GM21576 (cell line): ENCODE results near the gene HAX1.
"Not testable (repeated sequence)": the region's sequence is repeated elsewhere in the genome, so short reads cannot be mapped to it uniquely, and the experiment has no call there.

ENCODE experiments used
- ATAC-seq: cut with Tn5 transposase; IDR thresholded peaks from one replicate; pipeline ENCODE4 v1.9.1; 2021; ENCODE audit warnings: mild to moderate bottlenecking, moderate library complexity; ENCODE audit not compliant: unreplicated experiment

The HAX1 gene

DNA sequence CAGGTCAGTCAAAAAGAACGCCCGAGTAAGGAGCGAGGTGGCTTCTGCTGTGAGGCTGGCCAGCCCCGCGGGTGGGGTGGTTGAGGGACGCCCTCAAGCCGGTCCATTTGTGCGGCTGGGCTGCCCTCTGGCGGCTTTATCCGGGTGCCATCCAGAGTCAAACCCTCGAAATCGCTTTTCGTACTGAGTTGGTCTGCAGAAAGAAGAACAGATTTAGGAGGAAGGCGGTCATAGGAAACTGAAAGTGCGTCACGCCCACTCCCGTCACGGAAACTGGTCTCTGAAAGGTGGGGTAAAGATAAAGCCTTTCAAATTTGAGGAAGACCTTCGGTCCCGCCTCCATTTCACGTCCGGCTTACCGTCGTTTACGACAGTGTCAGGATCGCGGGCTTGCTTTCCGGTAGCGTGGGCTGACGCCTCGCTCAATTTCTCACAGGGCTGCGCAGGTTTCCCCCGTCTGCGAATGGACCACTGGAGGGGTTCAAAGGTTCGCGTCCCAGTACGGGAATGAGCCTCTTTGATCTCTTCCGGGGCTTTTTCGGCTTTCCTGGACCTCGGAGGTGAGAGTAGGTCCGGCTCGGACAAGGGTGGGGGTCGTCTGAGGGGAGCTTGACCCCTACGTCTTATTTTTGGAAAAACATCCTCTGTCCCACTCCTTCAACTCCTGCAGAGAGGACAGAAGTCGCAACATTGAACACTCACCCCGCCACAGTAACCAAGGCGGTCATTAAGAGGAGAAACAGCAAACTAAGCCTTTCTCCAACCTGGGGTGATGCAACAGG, at the start of gene HAX1:
Gene HAX1, plus strand, starts transcription at position 413 of the 782 bp plus-strand sequence. Its CDS starts 95 bp downstream, at position 508.
- peak; percentile 73 for ATAC-seq

DNA sequence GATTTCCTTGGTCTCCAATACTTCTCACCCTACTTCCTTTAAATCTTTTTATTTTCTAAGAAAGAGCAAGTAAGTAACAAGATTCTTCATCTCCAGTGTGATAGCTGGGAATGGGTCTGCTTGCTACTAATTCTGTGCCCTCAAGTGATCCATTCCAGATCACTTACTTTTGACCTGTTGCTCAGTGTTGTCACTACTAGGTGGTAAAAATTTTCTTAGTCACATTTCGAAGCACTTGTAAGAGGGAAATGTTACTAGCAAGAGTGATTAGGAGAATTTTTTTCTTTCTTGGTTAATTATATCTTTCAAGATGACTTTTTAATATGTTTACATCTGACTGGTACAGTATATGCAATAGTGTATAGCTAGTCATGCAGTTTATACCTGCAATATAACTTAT, 49.5 kb upstream of the HAX1 start:
- ATAC-seq, result no peak

- ATAC-seq, result no peak
These were observed 48.8 kb upstream of the HAX1 start for GRCh38 chr1:154223621-154224020.

- ATAC-seq, result no peak
These were observed 47.1 kb upstream of the HAX1 start for GRCh38 chr1:154225370-154225769.

DNA sequence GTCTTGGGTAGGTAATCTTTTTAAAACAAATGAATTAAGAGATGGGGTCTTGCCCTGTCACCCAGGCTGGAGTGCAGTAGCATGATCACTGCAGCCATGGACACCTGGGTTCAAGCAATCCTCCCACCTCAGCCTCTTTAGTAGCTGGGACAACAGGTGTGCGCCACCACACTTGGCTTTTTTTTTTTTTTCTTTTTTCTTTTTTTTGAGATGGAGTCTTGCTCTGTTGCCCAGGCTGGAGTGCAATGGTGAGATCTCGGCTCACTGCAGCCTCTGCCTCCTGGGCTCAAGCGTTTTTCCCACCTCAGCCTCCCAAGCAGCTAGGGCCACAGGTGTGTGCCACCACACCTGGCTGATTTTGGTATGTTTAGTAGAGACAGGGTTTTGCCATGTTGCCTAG, 41.3 kb upstream of the HAX1 start:
- ATAC-seq, result not testable (repeated sequence)

- not testable (repeated sequence) for ATAC-seq
These were observed 39.3 kb upstream of the HAX1 start for GRCh38 chr1:154233127-154233526.

DNA sequence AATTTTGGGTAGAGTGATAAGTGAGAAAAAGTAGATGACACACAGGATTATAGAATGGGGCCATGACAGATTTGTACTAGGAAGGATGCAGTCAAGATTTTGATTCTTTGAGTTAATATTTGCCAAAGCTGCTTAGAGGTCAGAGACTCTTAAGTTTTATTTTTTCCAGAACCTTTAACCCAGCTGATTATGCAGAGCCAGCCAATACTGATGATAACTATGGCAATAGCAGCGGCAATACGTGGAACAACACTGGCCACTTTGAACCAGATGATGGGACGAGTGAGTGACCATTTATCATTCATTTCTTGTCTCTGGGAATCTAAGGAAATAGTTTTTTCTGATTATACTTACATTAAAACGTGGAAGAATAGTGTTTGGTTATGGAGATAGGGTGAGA, 35.6 kb upstream of the HAX1 start:
- ATAC-seq, result no peak

DNA sequence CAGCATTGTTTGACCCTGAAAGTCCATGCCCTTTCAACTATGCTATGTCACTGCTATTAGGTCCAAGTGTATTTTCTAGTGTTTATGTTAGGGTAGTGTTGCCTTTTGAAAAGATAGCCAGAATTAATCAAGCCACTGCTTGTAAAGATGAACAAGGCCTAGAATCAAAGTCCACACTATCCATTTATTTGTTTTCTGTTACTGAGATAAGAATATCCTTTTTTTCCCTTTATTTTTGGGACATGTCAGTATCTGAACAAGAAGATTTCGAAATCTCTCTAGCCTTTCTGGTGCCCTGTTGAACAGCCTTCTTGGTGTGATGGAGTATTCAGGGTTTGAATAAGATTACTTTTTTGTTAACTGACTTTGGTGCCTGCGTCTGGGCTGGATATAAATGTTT, 35.0 kb upstream of the HAX1 start:
- no peak for ATAC-seq

GRCh38 chr1:154237880-154238506, 34.4 kb upstream of the HAX1 start:
- ATAC-seq, result no peak

DNA sequence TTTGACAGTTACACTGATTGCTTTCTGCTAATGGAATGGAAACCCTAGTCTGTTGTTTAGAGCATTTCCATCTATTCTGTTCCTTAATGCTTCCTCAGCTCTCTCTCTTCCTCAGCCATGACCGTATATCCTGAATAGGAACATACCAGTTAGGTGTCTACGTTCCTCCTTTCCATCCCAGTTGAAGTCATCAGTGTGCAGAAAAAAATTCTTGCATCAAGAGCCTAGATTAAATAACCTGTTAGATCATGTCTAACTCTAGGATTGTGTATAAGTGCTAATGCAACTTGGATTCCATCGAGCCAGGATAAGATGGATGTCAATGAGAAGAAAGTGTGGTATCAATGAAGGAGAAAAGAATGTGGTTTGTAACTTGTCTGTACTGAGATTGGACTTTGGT, 32.9 kb upstream of the HAX1 start:
- no peak for ATAC-seq

GRCh38 chr1:154240294-154240833, 32.1 kb upstream of the HAX1 start:
- ATAC-seq, result no peak

DNA sequence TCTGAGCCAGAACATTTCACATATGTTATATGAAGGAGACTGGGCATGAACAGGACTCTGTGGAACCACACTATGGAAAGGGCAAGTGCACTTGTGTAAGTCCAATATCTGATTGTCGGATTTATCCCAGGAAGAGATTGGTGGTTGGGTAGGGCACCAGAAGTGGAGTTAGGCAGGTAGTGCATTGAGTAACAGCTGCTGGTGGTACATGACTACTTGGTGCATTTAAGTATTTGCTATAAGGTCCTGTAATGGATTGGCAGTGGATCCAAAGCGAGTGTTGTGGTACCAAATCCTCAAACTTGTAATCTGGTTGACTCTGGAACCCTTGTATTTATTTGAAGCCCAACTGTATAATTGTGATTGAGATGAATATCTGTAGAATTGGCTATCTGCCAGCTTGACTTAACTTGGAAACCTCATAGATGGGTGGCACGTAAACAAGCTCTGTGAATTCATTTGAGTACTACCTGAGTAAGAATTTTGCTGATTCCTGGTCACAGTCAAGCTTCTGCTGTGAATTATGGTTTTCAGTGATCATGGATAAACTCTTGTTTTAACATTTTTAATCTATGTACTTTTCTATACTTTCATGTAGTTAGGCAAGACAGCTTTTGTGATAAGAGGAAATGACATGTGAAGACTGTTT, 30.6 kb upstream of the HAX1 start:
- no peak for ATAC-seq

DNA sequence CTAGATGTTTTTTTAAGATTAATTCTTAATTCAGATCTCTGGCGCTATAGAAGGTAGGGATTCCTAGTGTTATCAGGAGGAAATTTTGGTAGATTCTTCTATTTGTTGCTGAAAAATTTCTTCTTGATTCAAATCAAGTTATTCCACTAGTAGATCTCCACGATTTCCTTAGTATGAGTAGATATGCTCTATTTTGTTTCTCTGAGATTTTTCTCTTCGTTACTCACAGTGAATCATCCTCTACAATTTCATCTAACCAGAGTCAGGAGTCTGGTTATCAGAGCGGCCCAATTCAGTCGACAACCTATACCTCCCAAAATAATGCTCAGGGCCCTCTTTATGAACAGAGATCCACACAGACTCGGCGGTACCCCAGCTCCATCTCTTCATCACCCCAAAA, 18.8 kb upstream of the HAX1 start:
- ATAC-seq, result no peak

DNA sequence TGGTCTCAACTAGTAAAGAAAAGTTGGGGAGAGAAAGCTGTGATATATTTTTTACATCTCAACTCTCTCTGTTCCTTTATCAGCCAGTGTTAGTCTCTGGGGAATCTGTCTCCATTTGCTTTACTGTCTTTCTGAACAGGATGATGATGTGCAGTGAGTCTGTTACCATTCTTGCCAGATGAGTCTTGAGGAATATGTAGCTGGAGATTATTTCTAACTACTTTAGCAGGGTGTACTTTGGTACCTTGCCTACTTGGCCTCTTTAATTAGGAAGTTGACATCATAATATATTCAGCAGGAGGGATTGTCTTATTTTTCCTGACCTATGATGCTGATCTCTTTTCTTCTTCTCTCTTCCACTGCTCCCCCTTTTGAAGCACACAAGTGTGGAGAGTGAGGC, 15.7 kb upstream of the HAX1 start:
- no peak for ATAC-seq

DNA sequence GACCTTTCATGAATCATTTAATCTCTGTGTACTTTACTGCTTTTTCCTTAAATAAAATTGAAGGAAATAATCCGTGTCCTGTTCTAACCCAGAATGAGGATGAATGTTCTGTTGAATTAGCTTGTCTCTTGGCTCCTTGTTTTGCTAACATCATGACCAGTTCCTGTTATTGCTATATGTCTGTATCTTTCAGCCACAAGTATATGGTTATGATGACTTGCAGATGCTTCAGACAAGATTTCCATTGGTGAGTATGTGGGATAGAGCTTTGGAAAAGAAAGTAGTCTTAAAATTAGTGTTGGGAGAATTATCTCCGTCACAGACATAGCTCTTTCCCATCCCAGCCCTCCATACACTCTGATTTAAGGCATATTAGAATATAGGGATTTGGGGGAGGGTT, 13.6 kb upstream of the HAX1 start:
- ATAC-seq, result no peak

GRCh38 chr1:154260127-154260526, 12.3 kb upstream of the HAX1 start:
- no peak for ATAC-seq

DNA sequence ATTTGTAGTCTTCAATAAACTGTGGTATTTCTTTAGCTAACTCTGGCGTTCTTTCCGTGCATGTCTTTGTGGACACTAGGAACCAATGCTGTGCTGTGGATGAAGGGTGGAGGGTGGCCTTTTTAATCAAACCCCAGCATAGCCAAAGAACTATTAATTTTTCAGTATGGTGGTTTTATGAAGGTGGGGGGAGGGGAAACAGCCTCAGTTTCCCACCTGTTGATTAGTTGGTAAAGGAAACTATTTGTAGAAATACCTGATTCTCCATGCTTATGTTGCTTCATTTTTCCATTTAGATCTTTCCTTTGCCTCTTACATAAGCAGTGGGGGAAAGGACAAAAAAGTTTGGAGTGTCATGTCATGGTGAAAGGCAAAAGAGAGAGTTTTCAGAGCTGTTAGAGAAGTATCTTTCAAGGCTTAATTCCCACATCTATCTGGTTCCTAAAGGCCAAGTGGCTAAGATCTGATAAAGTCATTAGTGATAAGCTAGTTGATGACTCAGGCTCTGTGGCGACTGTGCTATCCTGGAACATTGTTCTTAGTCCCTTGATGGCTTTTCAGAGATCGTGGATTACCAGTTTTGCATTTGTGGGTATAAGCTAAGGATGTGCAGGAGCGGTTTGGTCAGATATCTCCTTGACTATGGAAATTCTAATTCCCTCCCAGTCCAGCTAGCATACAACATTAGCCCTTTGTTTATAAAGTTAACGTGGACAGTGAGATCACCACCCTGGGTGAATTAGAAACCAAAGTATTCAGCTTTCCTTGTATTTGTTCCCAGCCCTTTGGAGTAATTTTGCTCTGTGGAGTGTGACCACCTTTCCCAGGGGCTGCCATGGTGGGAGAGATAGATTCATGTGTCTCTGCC, 8.7 kb upstream of the HAX1 start:
- ATAC-seq, result no peak

DNA sequence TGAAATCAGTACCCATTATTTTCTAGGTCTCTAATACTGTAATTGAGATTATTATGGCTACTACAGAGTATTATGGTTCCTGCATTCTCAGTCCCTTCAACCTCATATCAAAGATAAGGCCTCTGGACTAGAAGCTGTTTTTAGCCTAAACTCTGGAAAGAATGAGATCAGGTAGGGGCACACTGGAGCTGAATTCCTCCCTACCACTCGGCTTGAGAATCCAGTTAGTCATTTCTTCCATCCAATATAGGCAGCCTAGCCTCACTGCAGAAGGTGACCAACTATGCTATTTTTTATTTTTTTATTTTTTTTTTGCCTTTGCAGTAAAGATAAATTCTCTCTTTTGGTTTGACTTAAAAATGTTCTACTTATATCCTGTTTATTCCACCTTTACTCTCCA, 8.0 kb upstream of the HAX1 start:
- ATAC-seq, result no peak

DNA sequence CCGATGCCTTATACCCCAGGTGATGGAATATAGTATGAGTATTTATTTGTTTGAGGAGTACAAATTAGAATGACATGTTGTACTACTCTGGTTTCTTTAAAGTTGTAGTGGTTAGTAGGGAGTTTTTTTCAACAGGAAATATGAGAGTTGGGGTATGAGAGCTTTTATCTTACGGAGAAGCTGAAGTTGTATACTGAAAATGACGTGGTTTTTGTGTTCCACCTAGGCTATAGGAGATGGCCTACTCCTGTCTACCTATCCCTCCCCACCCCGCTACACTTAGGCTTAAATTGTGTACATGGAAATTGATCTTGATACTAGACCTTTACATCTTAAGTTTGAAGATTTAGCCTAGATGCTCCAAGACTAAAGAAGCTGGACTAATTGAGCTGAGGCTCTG, 6.8 kb upstream of the HAX1 start:
- ATAC-seq, result no peak

DNA sequence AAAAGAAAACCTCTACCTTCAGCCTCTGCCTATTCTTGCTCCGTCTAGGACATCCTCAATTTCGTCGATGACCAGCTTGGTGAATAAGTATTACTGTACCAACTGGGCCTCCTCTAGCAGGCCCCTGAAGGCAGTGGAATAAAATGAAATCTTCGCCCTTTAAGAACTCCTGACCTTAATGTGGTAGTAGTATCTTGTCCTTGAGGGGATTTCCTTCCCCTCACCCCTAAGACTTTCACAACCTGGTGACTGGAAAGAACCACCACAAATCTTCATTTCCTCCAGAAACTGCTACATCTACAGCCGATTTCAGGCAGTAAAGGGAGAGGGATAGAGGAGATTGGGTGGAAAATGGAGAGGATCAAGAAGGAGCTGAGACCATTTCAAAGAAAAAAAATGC, 1.6 kb upstream of the HAX1 start:
- no peak for ATAC-seq

DNA sequence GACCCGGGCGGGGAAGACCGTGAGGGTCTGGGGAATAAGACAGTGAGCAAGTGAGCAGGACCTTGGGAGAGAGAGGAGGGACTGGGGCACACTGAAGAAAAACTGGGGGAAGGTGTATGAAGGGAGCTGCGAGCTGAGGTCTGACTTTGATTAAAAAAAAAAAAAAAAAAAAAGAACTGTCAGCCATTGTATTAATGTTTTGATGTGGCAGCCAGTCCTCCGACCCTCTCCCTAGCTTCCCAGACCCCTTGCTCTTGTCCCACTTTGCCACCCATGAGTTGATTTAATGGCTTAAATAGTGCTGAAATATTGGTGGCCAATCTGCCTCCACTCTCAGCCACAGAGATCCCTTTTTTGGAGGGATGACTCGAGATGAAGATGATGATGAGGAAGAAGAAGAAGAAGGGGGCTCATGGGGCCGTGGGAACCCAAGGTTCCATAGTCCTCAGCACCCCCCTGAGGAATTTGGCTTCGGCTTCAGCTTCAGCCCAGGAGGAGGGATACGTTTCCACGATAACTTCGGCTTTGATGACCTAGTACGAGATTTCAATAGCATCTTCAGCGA, 652 bp downstream of the HAX1 start:
- no peak for ATAC-seq
